ENCODE results near the gene ADPRH. TPM values are rescaled to one million over a fixed set of nuclear protein-coding genes. Genes with fewer than 3 reads are reported as not detected.

Gene ADPRH
- total and polyA plus RNA-seq, 2 of the 4 experiments (the other 2 are of a cell fraction) = under 0.01 to 0.12 TPM

GRCh38 chr3:119616056-119616455 lies 36.8 kb downstream of the ADPRH start:
- no peaks in the 10 kb centered on the region for H3K4me1 ChIP-seq (ENCODE audit: control insufficient read depth, insufficient read depth, low read length)
- H3K18ac ChIP-seq (ENCODE audit: low read depth, low read length) = no peak overlapping the region
- ChIA-PET CTCF (no interaction called here), POLR2A (ENCODE audit: unreplicated experiment) (no interaction called here)
- no peak overlapping the region for H4K5ac ChIP-seq (ENCODE audit: low read depth, low read length)
- H2AK5ac ChIP-seq (ENCODE audit: low read depth, low read length) = no peak overlapping the region
- H3K79me1 ChIP-seq (ENCODE audit: low read depth in 1 of 2, low read length in 2 of 2) = no peaks in the 10 kb centered on the region
- dilution Hi-C loops (cut with HindIII; ENCODE audit: low sequenced_read_pairs, unreplicated experiment) (no loop called here), in situ Hi-C loops (cut with MboI; ENCODE audit: low sequenced_read_pairs) (no loop called here), intact Hi-C loops (cut with micrococcal nuclease) (no loop called here)
- H3K4me2 ChIP-seq (ENCODE audit: low read depth, low read length) = no peak overlapping the region
- TF ChIP-seq RCOR1 (IDR thresholded peaks at IDR 0.05; ENCODE audit: insufficient replicate concordance, low read length) (no peak), CHD1 (IDR thresholded peaks at IDR 0.05; ENCODE audit: low read depth, low read length) (no peak), USF2 (IDR thresholded peaks at IDR 0.05; ENCODE audit: low read depth, low read length) (no peak), MAZ (IDR thresholded peaks at IDR 0.05; ENCODE audit: borderline replicate concordance, low read depth, low read length) (no peak), BHLHE40 (IDR thresholded peaks at IDR 0.05; ENCODE audit: low read depth, low read length) (no peak), ELK1 (IDR thresholded peaks at IDR 0.05; ENCODE audit: borderline replicate concordance, low read depth, low read length) (no peak), CEBPB (IDR thresholded peaks at IDR 0.05; ENCODE audit: low read depth, low read length) (no peak), FOS (IDR thresholded peaks at IDR 0.05; ENCODE audit: low read depth, low read length) (no peak), POLR2A (IDR thresholded peaks at IDR 0.05; ENCODE audit: low read depth, low read length) (no peak), MAFK (IDR thresholded peaks at IDR 0.05; ENCODE audit: low read depth, low read length) (no peak), SMC3 (IDR thresholded peaks at IDR 0.05; ENCODE audit: low read depth, low read length) (no peak), RFX5 (IDR thresholded peaks at IDR 0.05; ENCODE audit: low read depth, low read length) (no peak), RAD21 (IDR thresholded peaks at IDR 0.05; ENCODE audit: low read length) (no peak), MXI1 (IDR thresholded peaks at IDR 0.05; ENCODE audit: borderline replicate concordance, low read depth, low read length) (no peak), NFE2L2 (IDR thresholded peaks at IDR 0.05; ENCODE audit: low read depth, low read length) (no peak)
- TF ChIP-seq, protein P1, sequence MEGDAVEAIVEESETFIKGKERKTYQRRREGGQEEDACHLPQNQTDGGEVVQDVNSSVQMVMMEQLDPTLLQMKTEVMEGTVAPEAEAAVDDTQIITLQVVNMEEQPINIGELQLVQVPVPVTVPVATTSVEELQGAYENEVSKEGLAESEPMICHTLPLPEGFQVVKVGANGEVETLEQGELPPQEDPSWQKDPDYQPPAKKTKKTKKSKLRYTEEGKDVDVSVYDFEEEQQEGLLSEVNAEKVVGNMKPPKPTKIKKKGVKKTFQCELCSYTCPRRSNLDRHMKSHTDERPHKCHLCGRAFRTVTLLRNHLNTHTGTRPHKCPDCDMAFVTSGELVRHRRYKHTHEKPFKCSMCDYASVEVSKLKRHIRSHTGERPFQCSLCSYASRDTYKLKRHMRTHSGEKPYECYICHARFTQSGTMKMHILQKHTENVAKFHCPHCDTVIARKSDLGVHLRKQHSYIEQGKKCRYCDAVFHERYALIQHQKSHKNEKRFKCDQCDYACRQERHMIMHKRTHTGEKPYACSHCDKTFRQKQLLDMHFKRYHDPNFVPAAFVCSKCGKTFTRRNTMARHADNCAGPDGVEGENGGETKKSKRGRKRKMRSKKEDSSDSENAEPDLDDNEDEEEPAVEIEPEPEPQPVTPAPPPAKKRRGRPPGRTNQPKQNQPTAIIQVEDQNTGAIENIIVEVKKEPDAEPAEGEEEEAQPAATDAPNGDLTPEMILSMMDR (conservative IDR thresholded peaks at IDR 0.05; ENCODE audit: low read depth, low read length) = no peak
- H3K27me3 ChIP-seq (ENCODE audit: control insufficient read depth, insufficient read depth, low read length) = peaks cover 10% of the 10 kb centered on the region
- H4K91ac ChIP-seq (ENCODE audit: insufficient read depth, low read depth, low read length) = no peak overlapping the region
- H3K23ac ChIP-seq (ENCODE audit: low read depth, low read length) = no peak overlapping the region
- no peak overlapping the region for H2AK9ac ChIP-seq (replicated peaks; ENCODE audit: low read depth, low read length, poor library complexity)
- ATAC-seq (ENCODE audit: low read depth) (no peak), DNase-seq (no peak)
- H4K20me1 ChIP-seq (ENCODE audit: insufficient read depth, low read length) = no peaks in the 10 kb centered on the region
- H3K9me3 ChIP-seq (ENCODE audit: control insufficient read depth, insufficient read depth, low read length) = no peaks in the 10 kb centered on the region
- H3K4me3 ChIP-seq (ENCODE audit: insufficient read depth, low read depth, low read length) = no peak overlapping the region
- H3K4ac ChIP-seq (ENCODE audit: low read depth, low read length) = no peak overlapping the region
- H3K14ac ChIP-seq (replicated peaks; ENCODE audit: low read depth, low read length) = no peak overlapping the region
- WGBS, 2 experiments (ENCODE audit: extremely low coverage in 2 of 2, insufficient read length in 1 of 2) = 20% methylated on average over 1 of the region's 4 CpGs; no CpG with 5 or more reads in 1 of the 2 experiments
- no peak overlapping the region for H3K56ac ChIP-seq (ENCODE audit: extremely low read depth, insufficient read depth, low read length)
- H2BK20ac ChIP-seq (ENCODE audit: low read depth, low read length) = no peak overlapping the region
- H2AFZ ChIP-seq (replicated peaks; ENCODE audit: low read length, poor library complexity) = no peak overlapping the region
- no peak overlapping the region for H2BK120ac ChIP-seq (ENCODE audit: low read depth, low read length)
- H3K9ac ChIP-seq (ENCODE audit: low read depth, low read length) = no peak overlapping the region
- H4K8ac ChIP-seq (ENCODE audit: low read depth in 2 of 2, low read length in 2 of 2) = no peak overlapping the region
- H3K27ac ChIP-seq (ENCODE audit: insufficient read depth, low read length) = no peak overlapping the region
- H2BK5ac ChIP-seq (ENCODE audit: low read depth, low read length, poor library complexity, severe bottlenecking) = no peak overlapping the region
- H2BK15ac ChIP-seq (ENCODE audit: low read depth, low read length) = no peak overlapping the region
- no peaks in the 10 kb centered on the region for H3K9me1 ChIP-seq (ENCODE audit: insufficient read depth, low read length)
- no peaks in the 10 kb centered on the region for H3K36me3 ChIP-seq (ENCODE audit: control insufficient read depth, insufficient read depth, low read length)
- no TSS peak for BruUV-seq (replicated peaks)
